ENCODE measurements around the gene NPAS3.

DNA sequence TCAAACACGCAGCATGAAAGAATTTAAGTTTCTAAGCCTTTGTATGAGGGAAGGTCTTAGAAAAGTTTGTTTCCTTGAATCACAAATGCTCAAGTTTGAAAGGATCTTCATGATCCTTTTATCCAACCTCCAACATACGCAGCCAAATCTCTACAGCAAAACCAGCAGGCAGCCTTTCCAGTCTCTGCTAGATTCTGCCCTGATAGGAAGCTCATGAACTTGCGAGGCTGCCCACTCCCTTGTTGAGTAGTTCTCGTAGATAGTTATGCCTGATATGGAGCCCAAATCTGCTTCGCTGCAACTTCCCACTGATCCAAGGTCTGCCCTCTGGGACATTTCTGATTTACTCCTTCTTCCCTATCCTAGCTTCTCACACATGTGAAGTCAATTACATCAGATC is 739.3 kb downstream of the NPAS3 start:
- no peak for TF ChIP-seq JUNB (IDR thresholded peaks at IDR 0.05)
- TF ChIP-seq ESRRA (IDR thresholded peaks at IDR 0.05; ENCODE audit: borderline replicate concordance, low read length), result no peak
- TF ChIP-seq, protein P1, sequence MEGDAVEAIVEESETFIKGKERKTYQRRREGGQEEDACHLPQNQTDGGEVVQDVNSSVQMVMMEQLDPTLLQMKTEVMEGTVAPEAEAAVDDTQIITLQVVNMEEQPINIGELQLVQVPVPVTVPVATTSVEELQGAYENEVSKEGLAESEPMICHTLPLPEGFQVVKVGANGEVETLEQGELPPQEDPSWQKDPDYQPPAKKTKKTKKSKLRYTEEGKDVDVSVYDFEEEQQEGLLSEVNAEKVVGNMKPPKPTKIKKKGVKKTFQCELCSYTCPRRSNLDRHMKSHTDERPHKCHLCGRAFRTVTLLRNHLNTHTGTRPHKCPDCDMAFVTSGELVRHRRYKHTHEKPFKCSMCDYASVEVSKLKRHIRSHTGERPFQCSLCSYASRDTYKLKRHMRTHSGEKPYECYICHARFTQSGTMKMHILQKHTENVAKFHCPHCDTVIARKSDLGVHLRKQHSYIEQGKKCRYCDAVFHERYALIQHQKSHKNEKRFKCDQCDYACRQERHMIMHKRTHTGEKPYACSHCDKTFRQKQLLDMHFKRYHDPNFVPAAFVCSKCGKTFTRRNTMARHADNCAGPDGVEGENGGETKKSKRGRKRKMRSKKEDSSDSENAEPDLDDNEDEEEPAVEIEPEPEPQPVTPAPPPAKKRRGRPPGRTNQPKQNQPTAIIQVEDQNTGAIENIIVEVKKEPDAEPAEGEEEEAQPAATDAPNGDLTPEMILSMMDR (IDR thresholded peaks at IDR 0.05), result no peak
- no peak for TF ChIP-seq POLR2A (IDR thresholded peaks at IDR 0.05; ENCODE audit: low read length)
- TF ChIP-seq NR3C1 (IDR thresholded peaks at IDR 0.05), result no peak
- TF ChIP-seq, protein P2, sequence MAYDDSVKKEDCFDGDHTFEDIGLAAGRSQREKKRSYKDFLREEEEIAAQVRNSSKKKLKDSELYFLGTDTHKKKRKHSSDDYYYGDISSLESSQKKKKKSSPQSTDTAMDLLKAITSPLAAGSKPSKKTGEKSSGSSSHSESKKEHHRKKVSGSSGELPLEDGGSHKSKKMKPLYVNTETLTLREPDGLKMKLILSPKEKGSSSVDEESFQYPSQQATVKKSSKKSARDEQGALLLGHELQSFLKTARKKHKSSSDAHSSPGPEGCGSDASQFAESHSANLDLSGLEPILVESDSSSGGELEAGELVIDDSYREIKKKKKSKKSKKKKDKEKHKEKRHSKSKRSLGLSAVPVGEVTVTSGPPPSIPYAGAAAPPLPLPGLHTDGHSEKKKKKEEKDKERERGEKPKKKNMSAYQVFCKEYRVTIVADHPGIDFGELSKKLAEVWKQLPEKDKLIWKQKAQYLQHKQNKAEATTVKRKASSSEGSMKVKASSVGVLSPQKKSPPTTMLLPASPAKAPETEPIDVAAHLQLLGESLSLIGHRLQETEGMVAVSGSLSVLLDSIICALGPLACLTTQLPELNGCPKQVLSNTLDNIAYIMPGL (CRISPR knock-in tag; IDR thresholded peaks at IDR 0.05; ENCODE audit: borderline replicate concordance), result no peak
- TF ChIP-seq KDM1A (IDR thresholded peaks at IDR 0.05; ENCODE audit: low read depth), result no peak
- no peak for TF ChIP-seq EHMT2 (IDR thresholded peaks at IDR 0.05; ENCODE audit: low read depth)

All from A549 (cell line).